PC-3 (cell line): ENCODE results near the gene SPESP1. TPM values are rescaled to one million over a fixed set of nuclear protein-coding genes. Genes with fewer than 3 reads are reported as not detected.
"Not testable (repeated sequence)": the region's sequence is repeated elsewhere in the genome, so short reads cannot be mapped to it uniquely, and the experiment has no call there.

ENCODE experiments used
- ATAC-seq: fragments of 200-7000 bp; cut with Tn5 transposase; 2 replicates; pipeline ENCODE4 v1.9.1; 2020; ENCODE audit warnings: mild to moderate bottlenecking, moderate library complexity
- BruUV-seq: library from RNA; stranded (reverse); fragments of 400-500 nt; replicated peaks from 2 replicates; lab custom pipeline; 2021; lab: Mats Ljungman, UMichigan
- CTCF ChIA-PET: fragments of 300-600 bp; sonication (Branson Sonifier 250); formaldehyde crosslinking; loops from one replicate; lab custom pipeline; 2022; ENCODE audit warnings: antibody characterized with exemption; lab: Charles Lee
- POLR2A ChIA-PET: fragments of 300-600 bp; sonication (Branson Sonifier 250); formaldehyde crosslinking; loops from one replicate; lab custom pipeline; 2022; ENCODE audit warnings: antibody characterized with exemption; ENCODE audit not compliant: unreplicated experiment; lab: Charles Lee
- DNase-seq: peaks from one replicate; pipeline ENCODE4 v3.0.0-alpha.2; 2015
- H2AFZ ChIP-seq: fragments of 300-600 bp; sonication (generic); 2 replicates; pipeline ENCODE4 v1.6.0; 2016; ENCODE audit warnings: antibody characterized with exemption, low read length
- H3F3A ChIP-seq: fragments of 300-600 bp; sonication (generic); one replicate; pipeline ENCODE4 v1.6.0; 2017; ENCODE audit warnings: antibody characterized with exemption, low read length, control low read depth, mild to moderate bottlenecking; ENCODE audit not compliant: unreplicated experiment
- H3K27ac ChIP-seq: fragments of 300-600 bp; sonication (generic); 2 replicates; pipeline ENCODE4 v1.5.1; 2016; ENCODE audit warnings: mild to moderate bottlenecking, low read length
- H3K27me3 ChIP-seq: fragments of 300-600 bp; sonication (generic); 2 replicates; pipeline ENCODE4 v1.6.1; 2016; ENCODE audit warnings: low read length, mixed read lengths
- H3K36me3 ChIP-seq: fragments of 300-600 bp; sonication (generic); 2 replicates; pipeline ENCODE4 v1.6.1; 2016; ENCODE audit warnings: low read depth, mixed run types, low read length, mixed read lengths
- H3K4me1 ChIP-seq: fragments of 300-600 bp; sonication (generic); 2 replicates; pipeline ENCODE4 v1.5.1; 2016; ENCODE audit warnings: low read length; ENCODE audit not compliant: insufficient read depth
- H3K4me2 ChIP-seq: fragments of 300-600 bp; sonication (generic); 2 replicates; pipeline ENCODE4 v1.6.0; 2016; ENCODE audit warnings: low read length
- H3K4me3 ChIP-seq: fragments of 300-600 bp; sonication (generic); 2 replicates; pipeline ENCODE4 v1.5.1; 2016; ENCODE audit warnings: mild to moderate bottlenecking, low read length, mixed read lengths
- H3K79me2 ChIP-seq: fragments of 300-600 bp; sonication (generic); 2 replicates; pipeline ENCODE4 v1.6.1; 2017; ENCODE audit warnings: low read length, mixed read lengths
- H3K9ac ChIP-seq: fragments of 300-600 bp; sonication (generic); 2 replicates; pipeline ENCODE4 v1.6.0; 2016; ENCODE audit warnings: mild to moderate bottlenecking, low read length
- H3K9me2 ChIP-seq: fragments of 300-600 bp; sonication (generic); replicated peaks from 2 replicates; pipeline ENCODE4 v1.6.1; 2016; ENCODE audit warnings: mixed run types, low read length, mixed read lengths
- H3K9me3 ChIP-seq: fragments of 300-600 bp; sonication (generic); 2 replicates; pipeline ENCODE4 v1.6.1; 2016; ENCODE audit warnings: low read length, mixed read lengths
- H4K20me1 ChIP-seq: fragments of 300-600 bp; sonication (generic); 2 replicates; pipeline ENCODE4 v1.6.1; 2016; ENCODE audit warnings: low read length, mixed read lengths
- EZH2 ChIP-seq: fragments of 300-600 bp; sonication (generic); IDR thresholded peaks from one replicate; pipeline ENCODE4 v1.6.1; 2017; ENCODE audit warnings: antibody characterized with exemption, mild to moderate bottlenecking, low read length; ENCODE audit not compliant: unreplicated experiment
- EZH2phosphoT487 ChIP-seq: fragments of 300-600 bp; sonication (generic); IDR thresholded peaks from 2 replicates; pipeline ENCODE4 v1.6.1; 2018; ENCODE audit warnings: mild to moderate bottlenecking, antibody characterized with exemption, low read length, borderline replicate concordance
- intact Hi-C: fragments of 100-400 bp; cut with micrococcal nuclease; formaldehyde crosslinking; loops from 2 replicates; pipeline ENCODE4 v1.9.0; 2023
- total RNA-seq: library from RNA; depleted of rRNA; stranded (reverse); fragments of >200 nt; gene quantifications from 2 replicates; pipeline ENCODE4 v1.2.3, GENCODE V29; 2014
- TF ChIP-seq, protein P1 (sequence below): fragments of 300-600 bp; sonication (generic); conservative IDR thresholded peaks from 2 replicates; pipeline ENCODE4 v1.5.1; 2017; ENCODE audit warnings: antibody characterized with exemption, low read depth, mild to moderate bottlenecking, low read length

The SPESP1 gene
- total RNA-seq, 1 experiment from 2014 or later: not detected

DNA sequence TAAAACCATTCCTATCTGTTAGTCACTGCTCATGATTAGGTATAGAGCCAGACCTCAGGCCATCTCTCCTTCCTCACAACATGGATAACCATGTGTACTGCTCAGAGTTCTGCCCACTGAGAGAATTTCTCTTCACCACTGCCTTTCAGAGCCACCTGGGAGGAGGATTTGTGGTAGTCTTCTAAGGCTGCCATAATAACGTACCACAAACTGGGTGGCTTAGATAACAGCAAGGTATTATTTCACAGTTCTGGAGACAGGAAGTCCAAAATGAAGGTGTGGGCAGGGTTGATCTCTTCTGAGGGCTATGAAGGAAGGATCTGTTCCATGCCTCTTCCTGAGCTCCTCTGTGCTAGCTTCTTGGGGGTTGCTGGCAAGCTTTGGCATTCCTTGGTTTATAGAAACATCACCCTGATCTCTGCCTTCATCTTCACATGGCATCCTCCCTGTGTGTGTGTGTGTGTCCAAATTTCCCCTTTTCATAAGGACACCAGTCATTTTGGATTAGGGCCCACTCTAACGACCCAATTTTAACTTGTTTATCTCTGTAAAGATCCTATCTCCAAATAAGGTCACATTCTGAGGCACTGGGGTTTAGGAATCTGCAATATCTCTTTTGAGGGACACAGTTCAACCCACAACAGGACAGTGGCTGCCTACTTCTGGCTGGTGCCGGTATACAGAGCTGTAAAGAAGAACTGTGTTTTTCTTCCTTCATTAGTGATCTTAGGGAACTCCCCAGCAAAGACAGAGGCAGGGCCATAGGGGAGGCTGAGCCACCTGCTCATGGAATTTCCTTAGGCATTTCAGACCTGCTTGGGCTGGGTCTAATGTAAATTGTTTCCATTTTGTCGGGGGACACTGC is 42.1 kb downstream of the SPESP1 start:
- no TSS peak for BruUV-seq
- POLR2A ChIA-PET: no interaction called here
- no peaks in the 10 kb centered on the region for H4K20me1 ChIP-seq

DNA sequence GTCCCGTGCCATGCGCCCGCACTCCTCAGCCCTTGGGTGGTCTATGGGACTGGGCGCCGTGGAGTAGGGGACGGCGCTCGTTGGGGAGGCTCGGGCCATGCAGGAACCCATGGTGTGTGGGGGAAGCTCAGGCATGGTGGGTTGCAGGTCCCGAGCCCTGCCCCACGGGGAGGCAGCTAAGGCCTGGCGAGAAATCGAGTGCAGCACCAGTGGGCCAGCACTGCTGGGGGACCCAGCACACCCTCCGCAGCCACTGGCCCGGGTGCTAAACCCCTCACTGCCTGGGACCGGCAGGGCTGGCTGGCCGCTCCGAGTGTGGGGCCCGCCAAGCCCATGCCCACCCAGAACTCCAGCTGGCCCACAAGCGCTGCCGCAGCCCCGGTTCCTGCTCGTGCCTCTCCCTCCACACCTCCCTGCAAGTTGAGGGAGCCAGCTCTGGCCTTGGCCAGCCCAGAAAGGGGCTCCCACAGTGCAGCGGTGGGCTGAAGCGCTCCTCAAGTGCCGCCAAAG is 45.4 kb downstream of the SPESP1 start:
- BruUV-seq, H4K20me1 ChIP-seq, H2AFZ ChIP-seq, H3K4me2 ChIP-seq, H3F3A ChIP-seq, DNase-seq, H3K27ac ChIP-seq, H3K9me3 ChIP-seq, H3K9ac ChIP-seq, H3K4me1 ChIP-seq, ATAC-seq, H3K4me3 ChIP-seq, CTCF ChIA-PET, POLR2A ChIA-PET, H3K9me2 ChIP-seq, H3K36me3 ChIP-seq, intact Hi-C loops, H3K79me2 ChIP-seq, H3K27me3 ChIP-seq: not testable (repeated sequence)

More for the DNA sequence above, 42.1 kb downstream of the SPESP1 start:
- DNase-seq (no peak), ATAC-seq (no peak)
- intact Hi-C loops: no loop called here
- no peak overlapping the region for H2AFZ ChIP-seq
- H3K27ac ChIP-seq: no peak overlapping the region
- H3K4me3 ChIP-seq: no peak overlapping the region
- H3K27me3 ChIP-seq: no peaks in the 10 kb centered on the region
- peaks cover 11% of the 10 kb centered on the region for H3K9me3 ChIP-seq
- H3K79me2 ChIP-seq: no peaks in the 10 kb centered on the region
- CTCF ChIA-PET: no interaction called here
- H3K9me2 ChIP-seq: no peaks in the 10 kb centered on the region
- H3K9ac ChIP-seq: no peak overlapping the region
- no peak overlapping the region for H3K4me2 ChIP-seq
- no peaks in the 10 kb centered on the region for H3K36me3 ChIP-seq
- no peaks in the 10 kb centered on the region for H3F3A ChIP-seq
- TF ChIP-seq EZH2phosphoT487: no peak
- TF ChIP-seq EZH2: no peak
- TF ChIP-seq, protein P1, sequence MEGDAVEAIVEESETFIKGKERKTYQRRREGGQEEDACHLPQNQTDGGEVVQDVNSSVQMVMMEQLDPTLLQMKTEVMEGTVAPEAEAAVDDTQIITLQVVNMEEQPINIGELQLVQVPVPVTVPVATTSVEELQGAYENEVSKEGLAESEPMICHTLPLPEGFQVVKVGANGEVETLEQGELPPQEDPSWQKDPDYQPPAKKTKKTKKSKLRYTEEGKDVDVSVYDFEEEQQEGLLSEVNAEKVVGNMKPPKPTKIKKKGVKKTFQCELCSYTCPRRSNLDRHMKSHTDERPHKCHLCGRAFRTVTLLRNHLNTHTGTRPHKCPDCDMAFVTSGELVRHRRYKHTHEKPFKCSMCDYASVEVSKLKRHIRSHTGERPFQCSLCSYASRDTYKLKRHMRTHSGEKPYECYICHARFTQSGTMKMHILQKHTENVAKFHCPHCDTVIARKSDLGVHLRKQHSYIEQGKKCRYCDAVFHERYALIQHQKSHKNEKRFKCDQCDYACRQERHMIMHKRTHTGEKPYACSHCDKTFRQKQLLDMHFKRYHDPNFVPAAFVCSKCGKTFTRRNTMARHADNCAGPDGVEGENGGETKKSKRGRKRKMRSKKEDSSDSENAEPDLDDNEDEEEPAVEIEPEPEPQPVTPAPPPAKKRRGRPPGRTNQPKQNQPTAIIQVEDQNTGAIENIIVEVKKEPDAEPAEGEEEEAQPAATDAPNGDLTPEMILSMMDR: no peak
- H3K4me1 ChIP-seq: no peaks in the 10 kb centered on the region

DNA sequence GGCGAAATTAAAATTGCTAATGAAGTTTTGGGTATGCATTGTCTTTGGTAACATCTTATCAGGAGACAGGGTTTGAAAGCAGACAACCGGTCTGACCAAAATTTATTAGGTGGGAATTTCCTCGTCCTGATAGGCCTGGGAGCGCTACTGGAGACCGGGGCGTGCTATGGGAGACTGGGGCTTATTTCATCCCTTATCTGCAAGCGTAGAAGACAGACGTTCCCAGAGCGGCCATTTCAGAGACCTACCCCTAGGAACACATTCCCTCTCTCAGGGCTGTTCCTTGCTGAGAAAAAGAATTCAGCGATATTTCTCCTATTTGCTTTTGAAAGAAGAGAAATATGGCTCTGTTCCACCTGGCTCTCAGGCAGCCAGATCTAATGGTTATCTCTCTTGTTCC is 47.1 kb downstream of the SPESP1 start:
- H3K9me2 ChIP-seq, H3K4me1 ChIP-seq, POLR2A ChIA-PET, CTCF ChIA-PET, H4K20me1 ChIP-seq, H3K4me2 ChIP-seq, DNase-seq, H3K27ac ChIP-seq, H3K79me2 ChIP-seq, H2AFZ ChIP-seq, H3K36me3 ChIP-seq, H3K9me3 ChIP-seq, H3K4me3 ChIP-seq, BruUV-seq, ATAC-seq, intact Hi-C loops, H3K27me3 ChIP-seq, H3K9ac ChIP-seq, H3F3A ChIP-seq: not testable (repeated sequence)
